CD14-positive monocyte (primary cell): ENCODE data around the gene GTF2H3. TPM values are rescaled to one million over a fixed set of nuclear protein-coding genes. Genes with fewer than 3 reads are reported as not detected.

Source experiments
- DNase-seq, 3 donors: peaks; one replicate each; pipeline ENCODE4 v3.0.0-alpha.2; 2011 to 2022
- H2AFZ ChIP-seq: 2 replicates; pipeline ENCODE4 v1.6.0; 2012; ENCODE audit warnings: mild to moderate bottlenecking, low read depth, low read length, inconsistent platforms; ENCODE audit not compliant: insufficient read depth, poor library complexity, severe bottlenecking
- H3K27ac ChIP-seq, 2 donors: 1 replicate in 1 of 2; 2 replicates in 1 of 2; pipeline ENCODE4 v1.5.1; 2012 to 2013; ENCODE audit warnings: low read length in 2 of 2, control low read depth in 1 of 2, inconsistent platforms in 1 of 2, low read depth in 1 of 2, mild to moderate bottlenecking in 1 of 2
- H3K27me3 ChIP-seq, 2 donors: one replicate each; pipeline versions ENCODE4 v1.6.0 to v1.6.1; 2011 to 2013; ENCODE audit warnings: low read length in 2 of 2; ENCODE audit not compliant: control insufficient read depth in 2 of 2, insufficient read depth in 2 of 2
- H3K36me3 ChIP-seq, 2 donors: replicated peaks in 1 of 2; 1 replicate in 1 of 2; 2 replicates in 1 of 2; pipeline versions ENCODE4 v1.5.1 to v1.6.1; 2012 to 2013; ENCODE audit warnings: low read length in 2 of 2, control low read depth in 1 of 2, inconsistent platforms in 1 of 2, mild to moderate bottlenecking in 1 of 2; ENCODE audit not compliant: insufficient read depth in 2 of 2, control insufficient read depth in 1 of 2
- H3K4me1 ChIP-seq, 2 donors: 1 replicate in 1 of 2; 2 replicates in 1 of 2; pipeline versions ENCODE4 v1.5.1 to v1.6.1; 2012 to 2013; ENCODE audit warnings: low read length in 2 of 2, control low read depth in 1 of 2, inconsistent platforms in 1 of 2, mild to moderate bottlenecking in 1 of 2, moderate library complexity in 1 of 2; ENCODE audit not compliant: insufficient read depth in 2 of 2, control insufficient read depth in 1 of 2
- H3K4me2 ChIP-seq: replicated peaks from 2 replicates; pipeline ENCODE3; 2012; ENCODE audit warnings: low read length, moderate library complexity, mild to moderate bottlenecking; ENCODE audit not compliant: poor library complexity, severe bottlenecking; ENCODE audit errors: extremely low read depth
- H3K4me3 ChIP-seq, 3 experiments: fragments of 200-600 bp in 1 of 3; sonication (generic) in 1 of 3; replicated peaks in 1 of 3; 1 replicate in 2 of 3; 2 replicates in 1 of 3; pipeline ENCODE4 v1.5.1; 2011 to 2013; ENCODE audit warnings: low read length in 3 of 3, mild to moderate bottlenecking in 3 of 3, control low read depth in 2 of 3, low read depth in 2 of 3, inconsistent platforms in 1 of 3, moderate library complexity in 1 of 3
- H3K79me2 ChIP-seq: 2 replicates; pipeline ENCODE4 v1.6.0; 2012; ENCODE audit warnings: mild to moderate bottlenecking, control low read depth, inconsistent platforms, low read length, moderate library complexity; ENCODE audit not compliant: insufficient read depth
- H3K9ac ChIP-seq: 2 replicates; pipeline ENCODE4 v1.6.0; 2017; ENCODE audit warnings: low read length, mild to moderate bottlenecking; ENCODE audit not compliant: insufficient read depth, poor library complexity, severe bottlenecking
- H3K9me3 ChIP-seq, 2 donors: replicated peaks in 1 of 2; 1 replicate in 1 of 2; 2 replicates in 1 of 2; pipeline versions ENCODE4 v1.5.1 to v1.6.1; 2012 to 2013; ENCODE audit warnings: low read length in 2 of 2, control low read depth in 1 of 2; ENCODE audit not compliant: control insufficient read depth in 1 of 2, insufficient read depth in 1 of 2
- H4K20me1 ChIP-seq: 2 replicates; pipeline ENCODE4 v1.6.0; 2012; ENCODE audit warnings: mild to moderate bottlenecking, low read length, control low read depth, moderate library complexity; ENCODE audit not compliant: insufficient read depth
- H3K27ac Mint-ChIP-seq, 7 donors: one replicate each; pipeline ENCODE4 v1.8.0; 2020; ENCODE audit warnings: mild to moderate bottlenecking in 7 of 7, mixed read lengths in 7 of 7, moderate library complexity in 6 of 7, inconsistent platforms in 2 of 7
- H3K27me3 Mint-ChIP-seq, 3 donors: one replicate each; pipeline ENCODE4 v1.8.0; 2021 to 2022; ENCODE audit warnings: low read depth in 3 of 3, mild to moderate bottlenecking in 3 of 3, mixed read lengths in 3 of 3, moderate library complexity in 3 of 3, inconsistent platforms in 1 of 3
- H3K36me3 Mint-ChIP-seq, 2 donors: one replicate each; pipeline ENCODE4 v1.8.0; 2020; ENCODE audit warnings: mixed read lengths in 2 of 2, inconsistent platforms in 1 of 2, mild to moderate bottlenecking in 1 of 2
- H3K4me1 Mint-ChIP-seq: one replicate; pipeline ENCODE4 v1.8.0; 2020; ENCODE audit warnings: mild to moderate bottlenecking, mixed read lengths
- H3K4me3 Mint-ChIP-seq, 2 donors: one replicate each; pipeline ENCODE4 v1.8.0; 2020; ENCODE audit warnings: mild to moderate bottlenecking in 2 of 2, mixed read lengths in 2 of 2, moderate library complexity in 1 of 2
- H3K9me3 Mint-ChIP-seq, 7 donors: one replicate each; pipeline ENCODE4 v1.8.0; 2020 to 2022; ENCODE audit warnings: mixed read lengths in 7 of 7, mild to moderate bottlenecking in 6 of 7, moderate library complexity in 6 of 7, inconsistent platforms in 2 of 7
- CTCF ChIP-seq: fragments of 200-600 bp; IDR thresholded peaks from one replicate; pipeline ENCODE4 v1.8.0; 2022; ENCODE audit warnings: antibody characterized with exemption, mild to moderate bottlenecking
- WGBS: methylation state at CpG from one replicate; pipeline ENCODE4 v1.1.5; 2013; ENCODE audit warnings: missing lambda C conversion rate; ENCODE audit not compliant: insufficient coverage; 5-methylcytosine and 5-hydroxymethylcytosine counted together
- intact Hi-C, 2 donors: fragments of 100-400 bp; cut with micrococcal nuclease; formaldehyde crosslinking; loops; one replicate each; pipeline versions ENCODE4 v1.15.0 to v1.15.1; 2023
- polyA plus RNA-seq, 3 donors: library from polyadenylated mRNA; depleted of rRNA in 1 of 3; unstranded in 2 of 3; stranded (reverse) in 1 of 3; fragments of 300-500 nt in 2 of 3; fragments of >200 nt in 1 of 3; fragmentation: Illumina TruSeq in 2 of 3; gene quantifications; 1 replicate in 2 of 3; 2 replicates in 1 of 3; pipeline ENCODE4 v1.2.3, GENCODE V29; 2012 to 2021

The GTF2H3 gene
- polyA plus RNA-seq, 3 donors: 8.2 to 21.7 (median 12.3) TPM

DNA sequence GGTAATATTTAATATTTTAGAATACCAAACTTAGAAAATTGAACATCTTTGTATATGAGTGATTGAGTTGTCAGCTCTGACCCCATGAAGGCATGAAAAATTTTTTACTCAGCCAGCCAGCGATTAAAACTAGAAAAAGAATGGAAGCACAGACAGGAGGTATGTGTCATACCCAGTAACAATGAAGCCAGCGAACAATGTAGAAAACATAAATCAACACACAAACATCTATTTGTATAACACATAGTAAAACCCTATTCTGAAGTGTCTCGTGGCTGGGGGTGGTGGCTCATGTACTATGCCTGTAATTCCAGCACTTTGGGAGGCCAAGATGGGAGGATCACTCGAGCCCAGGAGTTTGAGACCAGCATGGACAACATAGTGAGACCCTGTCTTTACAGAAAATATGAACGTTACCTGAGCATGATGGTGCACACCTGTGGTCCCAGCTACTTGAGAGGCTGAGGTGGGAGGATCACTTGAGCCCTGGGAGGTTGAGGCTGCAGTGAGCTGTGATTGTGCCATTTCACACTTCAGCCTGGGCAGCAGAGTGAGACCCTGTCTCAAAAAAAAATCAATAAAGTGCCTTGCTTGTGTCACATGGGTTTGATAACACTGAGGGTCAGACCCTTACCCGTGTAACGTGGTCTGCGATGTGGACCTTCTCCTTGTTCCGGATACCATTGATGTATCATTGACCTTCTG, 43.1 kb downstream of the GTF2H3 start:
- Mint-ChIP-seq H3K36me3 (peaks cover 0 to 1% of the 10 kb centered on the region in 2 donors), H3K4me3 (no peak overlapping the region)
- TF ChIP-seq CTCF: no peak

GRCh38 chr12:123678981-123679380, 45.4 kb downstream of the GTF2H3 start:
- Histone ChIP-seq H3K36me3 (no peaks in the 10 kb centered on the region), H3K27ac (no peak overlapping the region), H3K9me3 (no peaks in the 10 kb centered on the region), H3K4me1 (peaks cover 4 to 11% of the 10 kb centered on the region in 2 donors), H3K9ac (no peak overlapping the region), H3K27me3 (no peaks in the 10 kb centered on the region), H3K79me2 (no peaks in the 10 kb centered on the region), H3K4me3 (no peak overlapping the region), H3K4me2 (no peak overlapping the region), H2AFZ (no peak overlapping the region), H4K20me1 (no peaks in the 10 kb centered on the region)
- no peaks in the 10 kb centered on the region for H3K9me3 Mint-ChIP-seq
- H3K27ac Mint-ChIP-seq: no peak overlapping the region
- peaks cover 12% of the 10 kb centered on the region for H3K4me1 Mint-ChIP-seq
- WGBS: 98% methylated on average over 6 of the region's 10 CpGs
- H3K27me3 Mint-ChIP-seq: no peaks in the 10 kb centered on the region
- no peak overlapping the region for H3K4me3 Mint-ChIP-seq
- no peak for DNase-seq
- TF ChIP-seq CTCF: no peak
- intact Hi-C loops: no loop called here
- peaks cover 0 to 1% of the 10 kb centered on the region in 2 donors for H3K36me3 Mint-ChIP-seq

More for the DNA sequence above, 43.1 kb downstream of the GTF2H3 start:
- Mint-ChIP-seq H3K27me3 (no peaks in the 10 kb centered on the region), H3K9me3 (no peaks in the 10 kb centered on the region), H3K4me1 (peaks cover 9% of the 10 kb centered on the region), H3K27ac (no peak overlapping the region)
- no peaks in the 10 kb centered on the region for H3K9me3 ChIP-seq
- H3K9ac ChIP-seq: no peak overlapping the region
- H3K4me2 ChIP-seq: no peak overlapping the region
- H3K4me3 ChIP-seq: no peak overlapping the region
- no peak overlapping the region for H2AFZ ChIP-seq
- DNase-seq: no peak
- no peak overlapping the region for H3K27ac ChIP-seq
- H4K20me1 ChIP-seq: no peaks in the 10 kb centered on the region
- intact Hi-C loops: no loop called here
- peaks cover under 1 to 10% of the 10 kb centered on the region in 2 donors for H3K4me1 ChIP-seq
- H3K36me3 ChIP-seq: no peaks in the 10 kb centered on the region
- WGBS: 100% methylated on average over 4 of the region's 9 CpGs
- no peaks in the 10 kb centered on the region for H3K27me3 ChIP-seq
- H3K79me2 ChIP-seq: no peaks in the 10 kb centered on the region
